ENCODE results near the gene TUBB4A. TPM values are rescaled to one million over a fixed set of nuclear protein-coding genes. Genes with fewer than 3 reads are reported as not detected.

Gene TUBB4A
- total and polyA plus RNA-seq, 9 of the 15 experiments (the other 6 are each of a cell fraction or from before 2014, with no cell fraction given) = 0.14 to 7.0 (median 0.75) TPM

- ChIA-PET POLR2A (interaction anchor here (0.5 to 1.0 kb wide), 3 partner anchors 10 to 1107 kb away, joined by 3 read pairs; no protein-coding TSS in a partner anchor), CTCF (ENCODE audit: low intra/inter-chr PET ratio) (interaction anchor here (0.6 kb wide), 1 partner anchor 39 kb away, joined by 4 read pairs; no protein-coding TSS in a partner anchor)
- peak; percentile 55 for TF ChIP-seq RBM25 (IDR thresholded peaks at IDR 0.05; ENCODE audit: low read depth, low read length, severe bottlenecking)
- TF ChIP-seq ZNF583 (CRISPR knock-in tag; IDR thresholded peaks at IDR 0.05) = no peak
- peak; percentile 97 for TF ChIP-seq ZFP36 (IDR thresholded peaks at IDR 0.05; ENCODE audit: low read depth, low read length, partially characterized antibody)
- FAIRE-seq = no peak
- H3K4me1 ChIP-seq (replicated peaks in 1 of 2; ENCODE audit: control insufficient read depth in 2 of 2, insufficient read depth in 2 of 2, low read length in 2 of 2) = peaks cover 7 to 45% of the 10 kb centered on the region in 2 experiments; a peak in 4 of 5 replicates
- H3K9me3 ChIP-seq (replicated peaks; ENCODE audit: control insufficient read depth, insufficient read depth, low read depth, low read length) = no peaks in the 10 kb centered on the region
- H4K20me1 ChIP-seq (replicated peaks; ENCODE audit: control insufficient read depth, insufficient read depth, low read length) = no peaks in the 10 kb centered on the region
- ATAC-seq = no peak
- peak overlapping the region in 1 of 2 experiments; percentile 71; a peak in 2 of 4 replicates for H3K9ac ChIP-seq (ENCODE audit: insufficient read depth in 1 of 2, low read depth in 2 of 2, low read length in 2 of 2)
- intact Hi-C loops (cut with micrococcal nuclease) (no loop called here), in situ Hi-C loops (cut with MboI) (no loop called here)
- H3K79me2 ChIP-seq (ENCODE audit: control insufficient read depth, insufficient read depth, low read length) = no peaks in the 10 kb centered on the region
- no peaks in the 10 kb centered on the region for H3K27me3 ChIP-seq (ENCODE audit: control insufficient read depth in 2 of 2, insufficient read depth in 2 of 2, low read length in 2 of 2)
- no peak overlapping the region for H3K4me3 ChIP-seq
- no TSS peak for BruUV-seq (replicated peaks)
- no peak overlapping the region for H3K4me2 ChIP-seq (ENCODE audit: insufficient read depth, low read length)
- H2AFZ ChIP-seq (ENCODE audit: low read depth, low read length) = no peak overlapping the region; the same call in 1 of the 2 replicates
- H3K27ac ChIP-seq (ENCODE audit: extremely low read depth, low read depth, low read length) = no peak overlapping the region
- DNase-seq (ENCODE audit: extremely low read depth in 1 of 4, low spot score in 3 of 4) = no peak
- H3K9me1 ChIP-seq (ENCODE audit: control insufficient read depth, insufficient read depth, low read length) = peaks cover 5% of the 10 kb centered on the region
- H3K36me3 ChIP-seq (ENCODE audit: control insufficient read depth, insufficient read depth, low read length) = no peaks in the 10 kb centered on the region
- WGBS (ENCODE audit: insufficient coverage, low coverage, missing lambda C conversion rate) = 62% methylated on average over 24 of the region's 24 CpGs
Observed at GRCh38 chr19:6500837-6501739, 1.0 kb downstream of the TUBB4A start.
